ENCODE data around the gene ROCK2. TPM values are rescaled to one million over a fixed set of nuclear protein-coding genes. Genes with fewer than 3 reads are reported as not detected.

ROCK2 gene
- total and polyA plus RNA-seq, 2 of the 8 experiments (the other 6 are each of a cell fraction or from before 2014, with no cell fraction given): 2.7 to 29.0 TPM

DNA sequence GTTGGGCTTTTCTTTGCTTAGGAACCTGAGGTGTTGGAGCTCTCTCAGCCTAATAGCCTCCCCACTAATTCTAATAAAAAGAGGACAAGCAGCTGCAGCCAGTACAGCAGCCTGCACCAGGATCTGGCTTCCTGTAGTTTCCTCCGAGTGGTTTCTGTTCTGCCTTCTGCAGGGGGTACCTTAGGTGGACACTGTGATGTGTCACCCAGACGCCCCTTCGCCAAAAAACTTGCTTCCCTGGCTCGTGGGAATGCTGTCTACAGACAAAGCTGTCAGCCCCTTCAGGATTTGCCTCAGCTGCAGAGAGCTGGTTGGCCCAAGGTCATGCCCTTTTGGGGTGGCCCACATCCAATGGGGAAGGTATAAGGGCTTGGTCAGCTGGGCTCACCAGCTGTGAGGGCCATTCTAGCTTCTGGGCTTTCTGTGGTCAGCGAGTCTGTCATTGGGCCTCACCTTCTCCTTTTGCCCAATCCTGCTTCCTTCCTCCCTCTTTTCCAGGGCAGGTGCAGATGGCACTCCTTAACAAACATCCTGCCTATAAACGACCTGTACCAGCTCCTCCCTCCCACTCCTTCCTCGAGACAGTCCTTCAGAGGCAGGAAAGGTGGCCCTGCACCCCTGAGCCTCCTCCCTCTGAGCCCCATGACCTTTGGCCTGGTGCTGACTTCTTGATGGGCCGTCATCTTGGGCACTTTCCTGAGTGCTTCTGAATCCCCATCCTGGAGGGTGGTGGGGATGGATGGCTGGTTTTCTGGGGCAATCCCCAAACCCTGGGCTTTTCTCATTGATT, 44.0 kb upstream of the ROCK2 start:
- ChIA-PET POLR2A (ENCODE audit: partially characterized antibody) (interaction anchor here (1.3 to 1.7 kb wide), 3 partner anchors 9 to 44 kb away, joined by 3 to 5 read pairs (median 4); partner anchors contain the start of gene ROCK2), CTCF (ENCODE audit: partially characterized antibody) (interaction anchor here (1.3 to 2.0 kb wide), 6 partner anchors 9 to 259 kb away, joined by 3 to 6 read pairs (median 4); no protein-coding TSS in a partner anchor)
- Histone ChIP-seq H3K36me3 (ENCODE audit: control insufficient read depth in 2 of 4, insufficient read depth in 4 of 4, low read length in 3 of 4) (no peaks in the 10 kb centered on the region), H4K5ac (ENCODE audit: insufficient read length, low read depth, low read length) (no peak overlapping the region), H3K9ac (replicated peaks in 1 of 4; ENCODE audit: extremely low read depth in 1 of 4, low read depth in 3 of 4, low read length in 3 of 4) (no peak overlapping the region), H3K56ac (replicated peaks; ENCODE audit: insufficient read length, low read depth, low read length) (no peak overlapping the region), H3K79me1 (ENCODE audit: low read depth, low read length) (no peaks in the 10 kb centered on the region), H3K4me3 (ENCODE audit: extremely low read depth in 1 of 4, insufficient read depth in 2 of 4, low read depth in 3 of 4, low read length in 4 of 4) (0 out of 8 replicates have a peak overlapping the region, but pooled peaks of 1 of the 4 experiments have one; percentile 11), H2BK12ac (ENCODE audit: low read depth, low read length) (peak overlapping the region; percentile 30; the same call in 1 of the 2 replicates), H2AFZ (ENCODE audit: low read length) (no peak overlapping the region), H3K27me3 (replicated peaks in 1 of 4; ENCODE audit: control insufficient read depth in 3 of 4, extremely low read depth in 1 of 4, insufficient read depth in 3 of 4, low read length in 3 of 4) (no peaks in the 10 kb centered on the region), H4K20me1 (replicated peaks in 1 of 2; ENCODE audit: control insufficient read depth in 1 of 2, insufficient read depth in 2 of 2, low read length in 2 of 2) (peaks cover 0 to 2% of the 10 kb centered on the region in 2 experiments), H4K8ac (ENCODE audit: extremely low read depth, insufficient read depth, low read length) (no peak overlapping the region), H3K18ac (ENCODE audit: extremely low read depth, low read length) (peak overlapping the region; percentile 56), H2BK15ac (ENCODE audit: low read length) (no peak overlapping the region), H2BK120ac (replicated peaks; ENCODE audit: low read depth, low read length) (no peak overlapping the region), H3K79me2 (ENCODE audit: control insufficient read depth in 1 of 2, insufficient read depth in 2 of 2, low read length in 2 of 2) (no peaks in the 10 kb centered on the region), H3K4me2 (ENCODE audit: insufficient read depth in 1 of 2, low read depth in 2 of 2, low read length in 2 of 2) (peak overlapping the region; percentile 41 to 49; a peak in 3 of 4 replicates), H2BK20ac (ENCODE audit: low read length) (no peak overlapping the region; the same call in 1 of the 2 replicates), H3K27ac (ENCODE audit: low read depth, low read length) (no peak overlapping the region), H3K9me3 (ENCODE audit: insufficient read depth in 2 of 2, low read depth in 1 of 2, low read length in 1 of 2) (no peaks in the 10 kb centered on the region), H3K4me1 (replicated peaks in 1 of 4; ENCODE audit: control insufficient read depth in 3 of 4, insufficient read depth in 4 of 4, low read length in 3 of 4) (peaks cover 11 to 22% (median 18%) of the 10 kb centered on the region in 4 experiments), H4K91ac (replicated peaks; ENCODE audit: insufficient read length, low read length) (peak overlapping the region; percentile 58), H3K23ac (ENCODE audit: insufficient read length) (no peak overlapping the region), H3K23me2 (ENCODE audit: low read depth, low read length) (no peaks in the 10 kb centered on the region), H2AK5ac (ENCODE audit: low read depth, low read length) (no peak overlapping the region), H3K4ac (replicated peaks; ENCODE audit: insufficient read length, low read depth, low read length) (no peak overlapping the region), H2BK5ac (ENCODE audit: low read depth, low read length) (0 out of 2 replicates have a peak overlapping the region, but pooled peaks have one; percentile 15), H3K14ac (ENCODE audit: insufficient read length) (no peak overlapping the region)
- 67% methylated on average over 8 of the region's 8 CpGs; no CpG with 5 or more reads in 1 of the 2 experiments for WGBS, 2 experiments (ENCODE audit: extremely low coverage in 1 of 2, insufficient coverage in 1 of 2, insufficient read length in 1 of 2, insufficient replicate concordance in 2 of 2, low coverage in 1 of 2, low lambda C conversion rate in 2 of 2, missing lambda C conversion rate in 1 of 2)
- FAIRE-seq: no peak
- no peak for DNase-seq (ENCODE audit: low read depth in 1 of 2, low spot score in 2 of 2)
- TF ChIP-seq GABPA (IDR thresholded peaks at IDR 0.05; ENCODE audit: borderline replicate concordance, insufficient read depth, low read length): no peak
- TF ChIP-seq ZNF274 (IDR thresholded peaks at IDR 0.05; ENCODE audit: borderline replicate concordance, extremely low read depth, low read length): no peak
- TF ChIP-seq KDM4A (IDR thresholded peaks at IDR 0.05; ENCODE audit: low read depth, low read length, severe bottlenecking): no peak

All from H1 (cell line).